OCI-LY3 (cell line): Measurements from ENCODE around the gene CCDC102A.

Experiments
- H2AFZ ChIP-seq: fragments of 200-600, 300-600 bp; shearing (Covaris generic); 2 replicates; pipeline ENCODE4 v1.6.0; 2014; ENCODE audit warnings: antibody characterized with exemption, low read depth, low read length
- H3K27ac ChIP-seq: fragments of 200-600, 300-600 bp; sonication (generic); 2 replicates; pipeline ENCODE4 v1.5.1; 2014; ENCODE audit warnings: mild to moderate bottlenecking, low read length, moderate library complexity, mixed read lengths
- H3K27me3 ChIP-seq: fragments of 200-600, 300-600 bp; sonication (generic); 2 replicates; pipeline ENCODE4 v1.6.1; 2014; ENCODE audit warnings: low read depth, low read length, mixed read lengths
- H3K36me3 ChIP-seq: fragments of 200-600, 300-600 bp; sonication (generic); replicated peaks from 2 replicates; pipeline ENCODE3; 2014; ENCODE audit warnings: low read depth, low read length, mixed read lengths
- H3K4me1 ChIP-seq: fragments of 300-600, 200-600 bp; sonication (generic); 2 replicates; pipeline ENCODE4 v1.6.1; 2014; ENCODE audit warnings: low read length, mixed read lengths
- H3K4me2 ChIP-seq: fragments of 200-600, 300-600 bp; sonication (generic); 2 replicates; pipeline ENCODE4 v1.6.1; 2014; ENCODE audit warnings: low read length, mixed read lengths
- H3K4me3 ChIP-seq: fragments of 300-600, 200-600 bp; sonication (generic); 2 replicates; pipeline ENCODE4 v1.5.1; 2014; ENCODE audit warnings: antibody characterized with exemption, mild to moderate bottlenecking, low read length, moderate library complexity
- H3K79me2 ChIP-seq: fragments of 300-600, 200-600 bp; shearing (Covaris generic); 2 replicates; pipeline ENCODE4 v1.6.1; 2014; ENCODE audit warnings: mild to moderate bottlenecking, low read length, mixed read lengths
- H3K9ac ChIP-seq: fragments of 300-600, 200-600 bp; shearing (Covaris generic); 2 replicates; pipeline ENCODE4 v1.6.0; 2014; ENCODE audit warnings: mild to moderate bottlenecking, low read length, moderate library complexity
- H3K9me3 ChIP-seq: fragments of 200-600, 300-600 bp; shearing (Covaris generic); 2 replicates; pipeline ENCODE4 v1.6.1; 2014; ENCODE audit warnings: low read length, mixed read lengths; ENCODE audit not compliant: insufficient read depth
- H4K20me1 ChIP-seq: fragments of 200-600, 300-600 bp; sonication (generic); 2 replicates; pipeline ENCODE4 v1.6.1; 2016; ENCODE audit warnings: low read length, mixed read lengths; ENCODE audit not compliant: insufficient read depth
- EZH2phosphoT487 ChIP-seq: fragments of 200-600 bp; shearing (Covaris generic); IDR thresholded peaks from 2 replicates; pipeline ENCODE4 v1.6.1; 2018; ENCODE audit warnings: antibody characterized with exemption, mixed run types, low read depth
- TF ChIP-seq, protein P1 (sequence below): fragments of 200-600, 300-600 bp; sonication (generic); IDR thresholded peaks from 2 replicates; pipeline ENCODE4 v1.5.1; 2014; ENCODE audit warnings: antibody characterized with exemption, low read length, low read depth

CCDC102A gene

DNA sequence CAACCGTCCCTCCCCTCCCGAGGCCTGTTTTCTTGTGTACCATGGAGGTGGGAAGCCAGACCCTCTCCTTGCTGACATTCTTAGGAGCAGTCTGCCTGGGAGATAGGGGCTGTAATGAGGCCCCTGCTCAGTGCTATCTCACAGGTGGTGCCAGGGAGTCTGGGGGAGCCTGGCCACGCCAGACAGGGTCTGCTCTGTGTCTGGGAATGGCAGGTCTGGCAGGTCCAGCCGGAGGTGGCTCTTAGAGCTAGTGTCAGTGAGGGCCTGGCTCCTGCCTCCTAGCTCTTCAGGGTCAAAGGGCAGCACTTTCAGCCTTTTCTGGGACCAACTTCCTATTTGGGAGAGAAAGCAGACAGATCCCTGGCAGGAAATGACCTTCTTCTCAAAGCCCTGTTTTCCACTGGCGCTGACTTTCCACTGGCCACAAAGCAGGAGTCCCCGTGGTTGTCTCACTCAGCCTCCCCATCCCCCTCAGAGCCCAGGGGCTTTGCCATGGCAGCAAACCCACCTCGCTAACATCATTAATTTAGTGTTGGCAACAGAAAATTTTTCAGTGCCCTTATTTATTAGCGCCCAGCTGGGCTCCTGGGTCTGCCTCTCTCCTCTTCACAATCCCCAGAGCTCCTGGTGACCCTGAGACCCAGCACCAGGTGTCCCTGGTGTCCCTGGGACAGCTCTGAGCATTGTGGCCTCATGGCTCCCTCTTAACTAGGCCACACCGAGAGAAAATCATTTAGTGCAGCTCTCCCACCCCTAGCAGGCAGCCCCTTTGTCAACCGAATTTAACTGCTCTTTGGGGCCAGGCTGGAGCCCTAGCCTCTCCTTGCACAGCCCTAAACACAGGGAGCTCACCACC, 26.1 kb downstream of the CCDC102A start:
- no peaks in the 10 kb centered on the region for H3K4me1 ChIP-seq
- no peaks in the 10 kb centered on the region for H3K9me3 ChIP-seq
- H4K20me1 ChIP-seq: no peaks in the 10 kb centered on the region
- H3K4me2 ChIP-seq: no peak overlapping the region
- no peak overlapping the region for H2AFZ ChIP-seq
- TF ChIP-seq EZH2phosphoT487: no peak
- TF ChIP-seq, protein P1, sequence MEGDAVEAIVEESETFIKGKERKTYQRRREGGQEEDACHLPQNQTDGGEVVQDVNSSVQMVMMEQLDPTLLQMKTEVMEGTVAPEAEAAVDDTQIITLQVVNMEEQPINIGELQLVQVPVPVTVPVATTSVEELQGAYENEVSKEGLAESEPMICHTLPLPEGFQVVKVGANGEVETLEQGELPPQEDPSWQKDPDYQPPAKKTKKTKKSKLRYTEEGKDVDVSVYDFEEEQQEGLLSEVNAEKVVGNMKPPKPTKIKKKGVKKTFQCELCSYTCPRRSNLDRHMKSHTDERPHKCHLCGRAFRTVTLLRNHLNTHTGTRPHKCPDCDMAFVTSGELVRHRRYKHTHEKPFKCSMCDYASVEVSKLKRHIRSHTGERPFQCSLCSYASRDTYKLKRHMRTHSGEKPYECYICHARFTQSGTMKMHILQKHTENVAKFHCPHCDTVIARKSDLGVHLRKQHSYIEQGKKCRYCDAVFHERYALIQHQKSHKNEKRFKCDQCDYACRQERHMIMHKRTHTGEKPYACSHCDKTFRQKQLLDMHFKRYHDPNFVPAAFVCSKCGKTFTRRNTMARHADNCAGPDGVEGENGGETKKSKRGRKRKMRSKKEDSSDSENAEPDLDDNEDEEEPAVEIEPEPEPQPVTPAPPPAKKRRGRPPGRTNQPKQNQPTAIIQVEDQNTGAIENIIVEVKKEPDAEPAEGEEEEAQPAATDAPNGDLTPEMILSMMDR: no peak
- no peak overlapping the region for H3K4me3 ChIP-seq
- H3K36me3 ChIP-seq: no peaks in the 10 kb centered on the region
- H3K27me3 ChIP-seq: peaks cover 53% of the 10 kb centered on the region
- no peak overlapping the region for H3K27ac ChIP-seq
- H3K79me2 ChIP-seq: no peaks in the 10 kb centered on the region
- H3K9ac ChIP-seq: no peak overlapping the region

DNA sequence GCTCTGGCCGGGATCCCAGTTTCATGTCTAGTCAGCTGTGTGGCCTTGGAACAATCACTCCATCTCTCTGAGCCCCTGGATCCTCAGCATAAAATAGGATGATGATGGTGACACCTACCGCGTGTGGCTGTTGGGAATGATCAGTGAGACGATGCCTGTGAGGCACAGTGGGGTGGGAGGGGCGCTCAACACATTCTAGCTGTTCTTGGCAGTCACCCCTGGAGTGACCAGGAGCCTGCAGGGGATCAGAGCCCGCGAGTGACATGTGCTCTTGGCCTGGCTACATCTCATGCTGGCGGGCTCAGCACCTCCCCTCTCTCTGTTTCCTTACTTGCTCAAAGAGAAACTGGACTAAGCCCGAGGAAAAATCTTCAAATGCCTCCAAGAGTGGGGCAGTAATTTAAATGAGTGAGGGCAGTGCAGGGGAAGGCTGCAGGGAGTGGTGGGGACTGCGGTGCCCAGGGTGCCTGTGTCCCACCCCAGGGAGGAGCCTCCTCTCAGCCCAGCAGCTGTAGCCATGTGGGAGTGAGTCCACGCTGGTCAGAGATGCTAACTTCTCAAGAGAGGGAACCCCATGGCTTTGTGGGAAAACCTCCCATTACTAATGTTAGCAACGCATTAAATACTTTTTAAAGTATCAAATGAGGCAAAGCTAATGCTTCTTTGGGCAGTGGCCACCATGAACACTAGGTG, 27.0 kb downstream of the CCDC102A start:
- H3K79me2 ChIP-seq: no peaks in the 10 kb centered on the region
- H3K9me3 ChIP-seq: no peaks in the 10 kb centered on the region
- no peaks in the 10 kb centered on the region for H3K36me3 ChIP-seq
- H4K20me1 ChIP-seq: no peaks in the 10 kb centered on the region
- H3K4me2 ChIP-seq: no peak overlapping the region
- no peak overlapping the region for H3K27ac ChIP-seq
- TF ChIP-seq, protein P1: no peak
- no peak for TF ChIP-seq EZH2phosphoT487
- no peak overlapping the region for H3K9ac ChIP-seq
- peaks cover 61% of the 10 kb centered on the region for H3K27me3 ChIP-seq
- H3K4me1 ChIP-seq: no peaks in the 10 kb centered on the region
- H3K4me3 ChIP-seq: no peak overlapping the region
- no peak overlapping the region for H2AFZ ChIP-seq

DNA sequence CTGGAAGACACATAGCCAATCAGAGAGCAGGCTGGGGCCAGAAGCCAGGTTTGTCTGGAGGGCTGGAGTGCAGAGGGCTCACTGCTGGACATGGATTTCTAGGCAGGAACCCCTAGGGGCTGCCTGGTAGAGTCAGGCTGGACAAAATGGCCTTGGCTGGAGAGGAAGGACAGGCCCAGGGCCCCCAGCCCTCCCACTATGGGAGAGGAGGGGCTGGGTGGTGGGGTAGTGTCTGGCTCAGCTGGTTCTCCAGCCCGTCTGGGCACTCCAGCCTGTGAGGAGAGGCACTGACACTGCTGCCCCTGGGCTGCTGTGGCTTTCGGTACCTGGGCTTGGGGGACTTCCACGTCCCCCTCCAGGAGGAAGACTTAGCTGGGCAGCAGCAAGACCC, 28.3 kb downstream of the CCDC102A start:
- H4K20me1 ChIP-seq: no peaks in the 10 kb centered on the region
- no peaks in the 10 kb centered on the region for H3K36me3 ChIP-seq
- no peak overlapping the region for H3K27ac ChIP-seq
- TF ChIP-seq, protein P1: no peak
- no peak for TF ChIP-seq EZH2phosphoT487
- no peaks in the 10 kb centered on the region for H3K9me3 ChIP-seq
- H3K4me2 ChIP-seq: no peak overlapping the region
- peaks cover 73% of the 10 kb centered on the region for H3K27me3 ChIP-seq
- H3K4me1 ChIP-seq: no peaks in the 10 kb centered on the region
- H3K9ac ChIP-seq: no peak overlapping the region
- H3K79me2 ChIP-seq: no peaks in the 10 kb centered on the region
- H3K4me3 ChIP-seq: no peak overlapping the region
- H2AFZ ChIP-seq: no peak overlapping the region
